HG02870 (cell line): ENCODE results near the gene RGS18.
"Not testable (repeated sequence)": the region's sequence is repeated elsewhere in the genome, so short reads cannot be mapped to it uniquely, and the experiment has no call there.

Experiments used
- ATAC-seq: cut with Tn5 transposase; IDR thresholded peaks from one replicate; pipeline ENCODE4 v1.9.1; 2021; ENCODE audit warnings: mild to moderate bottlenecking, moderate library complexity; ENCODE audit not compliant: unreplicated experiment

RGS18 gene, protein sequence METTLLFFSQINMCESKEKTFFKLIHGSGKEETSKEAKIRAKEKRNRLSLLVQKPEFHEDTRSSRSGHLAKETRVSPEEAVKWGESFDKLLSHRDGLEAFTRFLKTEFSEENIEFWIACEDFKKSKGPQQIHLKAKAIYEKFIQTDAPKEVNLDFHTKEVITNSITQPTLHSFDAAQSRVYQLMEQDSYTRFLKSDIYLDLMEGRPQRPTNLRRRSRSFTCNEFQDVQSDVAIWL

DNA sequence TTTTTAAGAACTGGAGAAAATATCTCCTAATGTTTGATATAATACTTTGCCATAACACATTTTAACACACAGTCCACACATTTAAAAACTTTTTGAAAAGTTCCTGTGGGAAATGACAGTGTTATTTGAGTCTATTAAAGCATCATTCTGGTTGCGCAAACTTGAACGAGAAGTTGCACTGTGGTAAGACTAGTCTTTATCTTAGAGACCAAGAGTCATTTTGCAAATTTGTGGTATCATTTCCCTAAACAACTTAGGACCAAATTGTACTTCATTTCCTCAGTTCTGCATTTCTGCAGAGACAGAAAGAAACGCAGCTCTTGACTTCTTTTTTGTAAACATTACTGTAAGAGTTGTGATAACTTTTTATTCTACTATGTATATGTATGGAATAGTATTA is at the start of gene RGS18:
RGS18 (plus strand) TSS at position 282 of the 400 bp plus-strand sequence. CDS start 176 bp downstream, outside the sequence.
- peak; percentile 96 for ATAC-seq

DNA sequence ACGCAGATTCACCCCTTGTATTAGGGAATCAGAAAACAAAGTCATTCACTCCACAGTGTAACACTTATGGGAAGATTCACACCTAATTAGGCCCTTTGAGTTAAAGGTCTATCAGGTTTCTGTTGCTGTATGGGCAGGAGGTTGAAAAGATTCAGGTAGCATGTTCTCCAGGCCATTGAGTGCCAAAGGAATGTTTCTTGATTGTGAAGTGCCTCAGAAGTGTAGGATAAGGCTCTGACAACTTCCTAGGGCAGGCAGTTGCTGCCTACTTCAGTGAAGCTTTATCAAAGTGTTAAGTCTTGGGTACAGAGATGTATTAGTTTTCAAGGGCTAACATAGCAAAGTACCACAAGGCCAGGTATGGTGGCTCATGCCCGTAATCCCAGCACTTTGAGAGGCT is 48.7 kb upstream of the RGS18 start:
- ATAC-seq, result no peak

DNA sequence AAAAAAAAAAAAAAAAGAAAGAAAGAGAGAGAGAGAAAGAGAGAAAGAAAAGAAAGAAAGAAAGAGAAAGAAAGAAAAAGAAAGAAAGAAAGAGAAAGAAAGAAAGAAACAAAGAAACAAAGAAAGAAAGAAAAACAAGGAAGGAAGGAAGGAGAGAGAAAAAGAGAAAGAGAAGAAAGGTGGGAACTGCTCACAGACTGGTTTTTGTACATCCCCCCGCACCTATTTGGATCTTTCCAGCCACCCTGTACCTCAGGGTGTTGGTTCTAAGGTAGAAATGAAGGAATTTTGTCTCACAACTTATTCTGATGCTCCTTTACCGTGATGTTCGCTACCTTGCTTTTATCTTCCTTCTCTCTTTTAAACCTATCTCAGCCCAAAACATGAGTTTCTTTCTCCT is 43.3 kb upstream of the RGS18 start:
- no peak for ATAC-seq

DNA sequence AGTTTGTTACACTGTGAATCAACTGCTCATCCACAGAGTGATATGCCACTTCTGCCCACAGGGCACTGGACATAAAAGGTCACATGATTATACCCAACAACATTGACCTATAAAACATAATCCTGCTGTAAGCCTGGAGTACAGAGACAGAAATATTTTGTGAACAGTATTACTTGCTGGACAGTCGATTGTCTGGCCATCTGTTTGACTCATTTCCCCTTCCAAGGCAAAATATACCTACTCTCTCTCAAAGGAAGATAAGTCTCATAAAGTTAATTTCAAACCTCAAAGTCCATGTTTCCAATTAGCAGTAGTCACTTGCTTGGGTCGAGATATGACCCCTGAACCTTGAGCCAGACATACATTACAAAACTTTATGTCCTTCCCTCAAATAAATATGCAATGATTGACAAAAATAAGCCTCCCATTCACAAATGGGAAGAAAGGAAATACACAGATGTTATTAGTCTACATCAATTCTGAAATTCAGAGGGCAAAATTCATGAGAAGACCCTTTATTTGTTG is 39.3 kb upstream of the RGS18 start:
- no peak for ATAC-seq

DNA sequence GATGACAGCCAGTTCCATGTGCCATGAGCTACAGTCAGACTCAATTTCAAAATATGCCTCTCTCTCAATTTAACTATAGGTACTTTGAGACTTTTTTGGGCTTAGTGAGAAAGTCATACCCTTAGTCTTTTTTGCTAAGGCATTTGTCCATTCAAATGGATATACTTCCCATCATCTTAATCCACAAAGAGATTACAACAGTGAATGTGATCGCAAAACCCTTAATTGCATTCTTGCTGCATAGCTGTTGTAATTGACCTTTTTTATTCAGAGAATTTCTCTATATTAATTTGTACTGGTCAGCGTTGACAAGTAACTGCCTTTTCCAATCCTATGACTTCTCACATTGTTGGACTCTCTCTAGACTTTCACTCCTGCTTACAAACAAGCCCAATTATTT is 38.6 kb upstream of the RGS18 start:
- ATAC-seq, result no peak

DNA sequence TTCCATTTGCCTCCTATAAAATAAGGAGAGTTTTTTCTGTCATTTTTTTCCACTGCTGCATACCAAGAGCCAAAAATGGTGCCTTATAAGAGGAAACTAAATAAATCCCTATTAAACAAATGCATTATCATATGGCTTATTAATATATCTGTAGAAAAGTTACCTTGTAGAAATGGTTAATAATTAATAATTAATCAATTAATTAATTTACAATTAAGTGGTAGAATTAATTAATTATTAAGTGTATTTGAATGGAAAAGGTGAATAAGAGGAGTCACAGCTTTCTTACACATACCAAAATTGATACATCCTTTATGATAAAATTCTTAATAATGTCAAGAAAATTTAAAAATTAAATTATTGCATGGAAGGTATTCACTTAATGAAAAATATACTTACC is 35.6 kb upstream of the RGS18 start:
- ATAC-seq, result no peak

DNA sequence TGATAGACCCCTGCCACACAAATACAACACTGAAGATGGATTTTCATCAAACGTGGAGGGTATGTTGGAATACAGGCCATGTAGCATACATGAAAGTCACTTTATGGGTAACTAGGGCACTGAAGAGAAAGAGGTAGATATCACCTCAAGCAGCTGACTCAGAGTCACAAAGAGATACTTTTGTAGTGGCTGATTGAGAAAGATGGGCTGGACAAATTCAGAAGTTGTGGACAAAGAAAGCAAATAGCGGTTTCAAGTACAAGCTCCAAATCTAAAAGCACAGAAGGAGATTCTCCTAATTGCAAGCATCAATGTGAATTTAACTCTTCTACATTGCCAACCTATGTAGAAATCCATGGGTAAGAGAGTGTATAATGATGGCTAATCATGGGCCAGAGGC is 35.0 kb upstream of the RGS18 start:
- ATAC-seq, result no peak

DNA sequence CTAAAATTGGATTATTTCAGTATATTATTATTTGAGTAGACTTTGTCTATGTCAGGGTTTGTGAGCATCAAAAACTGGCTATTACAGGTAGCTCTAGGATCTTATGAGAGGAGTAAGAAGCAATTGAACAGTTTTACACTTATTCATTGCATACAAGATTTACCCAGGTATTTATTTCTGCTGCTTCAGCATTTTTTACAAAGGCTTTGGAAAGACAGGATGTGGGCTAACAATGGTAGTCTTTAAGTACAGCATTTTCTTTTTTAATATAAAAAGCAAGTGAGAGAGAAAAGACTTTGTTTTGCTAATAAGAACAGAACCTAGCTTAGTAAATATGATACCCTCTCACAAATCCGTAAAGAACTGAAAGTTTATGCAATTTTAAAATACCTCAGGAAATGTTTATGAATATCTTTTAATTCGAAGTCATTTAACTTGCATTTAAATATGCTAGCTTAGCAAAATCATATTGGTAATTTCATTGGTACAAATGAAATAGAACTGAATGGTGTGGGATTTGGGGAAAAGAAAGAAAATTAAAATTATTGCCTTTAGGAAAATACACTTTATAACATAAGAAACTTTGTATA is 32.1 kb upstream of the RGS18 start:
- ATAC-seq, result no peak

DNA sequence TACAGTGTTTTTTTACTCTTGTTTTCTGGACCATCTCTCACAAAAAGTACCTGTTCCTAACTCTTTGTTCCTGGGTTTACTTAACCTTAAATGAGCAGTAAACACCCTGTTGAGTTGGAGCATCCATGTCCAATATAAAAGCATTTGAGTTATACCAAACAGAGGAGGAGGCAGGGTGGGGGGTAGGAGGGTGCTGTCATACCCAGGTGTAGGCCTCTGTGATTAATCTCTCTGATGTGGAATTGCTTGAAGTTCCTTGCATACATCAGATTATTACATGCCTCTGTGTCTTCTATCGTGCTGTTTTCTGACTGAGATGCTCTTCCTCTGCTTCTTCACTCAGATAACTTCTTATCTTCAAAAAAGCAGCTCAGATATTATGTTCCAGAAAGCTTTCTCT is 28.1 kb upstream of the RGS18 start:
- no peak for ATAC-seq

DNA sequence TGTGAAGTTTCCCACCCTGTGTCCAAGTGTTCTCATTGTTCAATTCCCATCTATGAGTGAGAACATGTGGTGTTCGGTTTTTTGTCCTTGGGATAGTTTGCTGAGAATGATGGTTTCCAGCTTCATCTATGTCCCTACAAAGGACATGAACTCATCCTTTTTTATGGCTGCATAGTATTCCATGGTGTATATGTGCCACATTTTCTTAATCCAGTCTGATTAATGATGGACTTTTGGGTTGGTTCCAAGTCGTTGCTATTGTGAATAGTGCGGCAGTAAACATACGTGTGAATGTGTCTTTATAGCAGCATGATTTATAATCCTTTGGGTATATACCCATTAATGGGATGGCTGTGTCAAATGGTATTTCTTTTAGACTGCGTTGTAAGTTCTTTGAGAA is 27.4 kb upstream of the RGS18 start:
- not testable (repeated sequence) for ATAC-seq

DNA sequence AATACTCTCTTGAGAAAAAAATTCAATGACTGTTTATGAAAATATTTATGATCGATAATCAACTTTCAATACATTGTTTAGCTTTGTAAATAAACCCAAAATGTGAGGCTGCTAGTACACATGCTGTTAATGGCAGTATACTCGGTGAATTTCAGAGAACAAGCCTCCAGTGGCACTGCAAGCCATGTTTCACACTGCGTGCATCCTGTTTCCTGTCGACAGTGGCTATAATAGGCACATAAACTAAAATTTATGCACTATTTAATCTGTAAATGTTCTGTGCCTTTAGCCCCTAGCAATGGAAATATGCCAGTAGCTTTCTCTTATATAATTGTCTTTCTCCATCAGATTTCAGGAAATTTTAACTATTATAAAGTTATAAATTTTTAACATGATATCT is 26.3 kb upstream of the RGS18 start:
- ATAC-seq, result no peak

DNA sequence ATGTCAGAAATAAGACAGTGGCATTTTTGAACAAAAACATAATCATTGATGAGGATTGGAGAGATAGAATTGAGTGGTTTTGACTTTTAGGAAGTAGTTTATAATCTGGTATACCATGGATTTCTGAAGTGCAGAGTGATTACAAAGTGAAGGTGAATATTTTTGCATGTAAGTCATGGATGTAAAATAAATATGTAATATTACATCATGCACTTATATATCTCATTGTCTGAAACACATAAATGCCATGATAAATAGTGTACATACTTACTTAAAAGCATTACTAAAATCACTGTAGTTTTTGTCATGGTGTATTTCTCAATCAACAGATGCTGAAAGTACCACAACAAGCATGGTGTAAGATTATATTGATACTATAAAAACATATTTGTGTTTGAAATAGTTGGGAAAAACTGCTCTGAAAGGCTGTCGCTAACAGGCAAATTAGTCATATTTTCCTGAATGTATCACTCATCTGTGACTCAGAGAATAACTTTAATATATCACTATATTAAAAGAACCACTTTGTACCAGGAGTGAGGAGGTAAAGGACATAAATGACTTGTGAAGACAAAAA is 24.8 kb upstream of the RGS18 start:
- no peak for ATAC-seq

DNA sequence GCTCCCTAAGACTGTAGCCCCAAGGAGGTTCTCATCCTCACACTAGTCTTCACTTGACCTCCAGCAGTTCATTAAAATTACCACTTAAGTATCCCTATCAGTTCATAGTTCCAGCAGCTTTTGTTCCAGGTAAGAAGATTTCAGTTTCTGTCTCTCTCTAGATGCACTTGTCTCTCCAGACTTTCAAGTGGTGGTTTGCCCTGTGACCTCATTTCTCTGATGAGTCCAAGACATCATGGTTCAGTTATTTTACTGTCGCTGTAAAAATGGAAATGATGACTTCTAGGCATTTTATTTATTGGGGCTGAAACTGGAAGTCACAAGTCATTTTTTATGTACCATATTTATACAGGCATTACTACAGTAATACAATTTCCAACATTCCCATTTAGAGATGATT is 17.9 kb upstream of the RGS18 start:
- no peak for ATAC-seq

DNA sequence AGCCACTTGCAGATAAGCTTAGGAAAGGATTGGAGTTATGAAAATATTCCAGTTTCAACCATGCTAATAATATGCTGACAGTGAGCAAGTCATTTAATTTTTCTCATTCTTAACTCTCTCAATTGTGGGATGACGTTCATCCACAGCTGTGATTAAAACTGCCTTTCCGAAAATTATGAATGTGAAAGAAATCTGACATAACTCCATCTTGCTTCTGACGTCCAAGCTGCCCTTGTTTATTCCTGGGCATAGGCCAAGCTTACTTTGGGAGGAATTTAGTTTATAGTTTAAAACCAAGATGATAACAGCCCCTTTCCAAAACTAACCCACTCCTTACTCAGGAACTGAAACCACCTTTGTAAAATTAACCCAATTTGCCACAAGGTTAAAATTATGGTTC is 11.0 kb upstream of the RGS18 start:
- ATAC-seq, result no peak

DNA sequence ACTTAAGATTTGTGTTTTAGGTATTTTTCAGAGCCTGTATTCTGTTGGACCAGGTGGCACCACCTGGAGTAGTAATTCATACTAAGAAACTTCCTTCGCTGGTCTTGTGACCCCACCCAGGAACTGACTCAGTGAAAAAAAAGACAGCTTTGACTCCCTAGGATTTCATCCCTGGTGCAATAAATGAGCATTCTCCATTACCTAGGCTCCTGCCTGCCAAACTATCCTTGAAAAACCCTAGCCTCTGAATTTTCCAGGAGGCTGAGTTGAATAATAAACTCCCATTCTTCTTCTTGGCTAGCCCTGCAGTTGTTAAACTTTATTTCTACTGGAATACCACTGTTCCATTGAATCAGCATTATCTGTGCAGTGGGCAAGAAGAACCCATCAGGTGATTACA is 10.6 kb upstream of the RGS18 start:
- ATAC-seq, result no peak

DNA sequence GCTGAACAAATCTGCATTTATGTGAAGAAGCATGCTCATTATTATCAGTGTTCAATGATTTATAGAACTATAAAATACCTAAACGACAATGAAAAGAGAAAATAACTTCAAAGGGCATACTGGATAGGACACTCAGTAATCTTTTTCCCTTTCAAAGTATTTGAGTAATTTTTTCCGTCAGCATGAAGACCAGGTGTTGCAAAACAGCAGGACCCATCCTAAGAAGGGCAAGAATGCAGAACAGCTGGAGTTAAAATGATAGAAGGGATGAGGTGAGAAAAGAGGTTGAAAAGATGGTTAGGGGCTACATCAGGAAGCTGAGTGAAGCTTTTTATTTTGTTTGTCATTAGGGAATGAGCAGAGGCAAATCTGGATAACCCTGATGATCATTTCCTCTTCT is 7.1 kb upstream of the RGS18 start:
- ATAC-seq, result no peak

DNA sequence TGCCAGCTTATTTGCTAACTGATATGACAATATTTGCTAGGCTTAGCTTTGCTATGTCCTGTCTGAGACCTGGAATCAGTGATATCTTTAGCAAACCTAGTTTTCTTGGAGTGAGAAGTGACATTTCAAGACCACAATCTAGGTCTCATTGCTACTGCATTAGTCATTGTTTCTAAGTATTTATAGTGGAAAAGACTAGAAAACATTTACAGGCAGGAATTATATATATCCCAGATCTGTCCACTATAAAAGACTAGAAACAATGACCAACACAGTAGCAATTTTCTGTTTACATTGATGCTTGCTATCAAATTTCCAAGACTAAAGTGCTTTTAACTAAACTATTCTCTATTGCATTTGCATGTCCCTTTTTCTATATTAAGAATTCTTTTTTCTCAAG is 5.0 kb upstream of the RGS18 start:
- no peak for ATAC-seq

DNA sequence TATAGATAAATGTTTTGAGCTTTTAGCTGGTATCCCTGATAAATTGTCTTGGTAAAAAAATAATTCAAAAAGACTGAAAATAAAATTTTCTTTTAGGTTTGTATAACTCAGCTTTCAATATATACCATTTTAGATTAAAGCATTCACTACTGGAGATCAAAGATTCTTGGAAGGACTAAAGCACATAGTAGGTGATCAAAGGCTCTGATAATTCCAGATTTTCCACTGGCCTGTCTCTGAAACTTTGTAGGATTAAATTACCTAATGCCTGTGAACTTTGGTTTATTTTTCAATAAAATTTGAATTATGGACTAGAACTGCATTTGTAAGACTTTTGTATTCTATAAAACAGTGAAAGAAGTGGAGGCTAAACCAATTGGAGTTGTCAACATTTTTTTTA is 1.2 kb upstream of the RGS18 start:
- no peak for ATAC-seq

DNA sequence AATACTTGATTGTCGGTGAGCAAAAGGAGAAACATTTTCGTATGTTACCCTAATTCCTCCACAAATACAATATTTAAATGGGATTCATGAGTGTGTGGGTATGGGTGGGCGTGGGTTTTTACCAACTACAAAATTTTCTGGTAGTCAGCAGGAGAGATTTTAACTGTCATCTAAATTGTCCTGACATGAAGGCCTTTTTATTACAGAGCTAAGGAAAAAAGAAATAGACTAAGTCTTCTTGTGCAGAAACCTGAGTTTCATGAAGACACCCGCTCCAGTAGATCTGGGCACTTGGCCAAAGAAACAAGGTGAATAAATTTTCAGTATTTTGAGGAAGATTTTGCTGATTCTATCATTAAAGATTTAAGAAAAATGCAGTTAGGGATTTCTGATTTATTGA is 752 bp downstream of the RGS18 start:
- no peak for ATAC-seq

DNA sequence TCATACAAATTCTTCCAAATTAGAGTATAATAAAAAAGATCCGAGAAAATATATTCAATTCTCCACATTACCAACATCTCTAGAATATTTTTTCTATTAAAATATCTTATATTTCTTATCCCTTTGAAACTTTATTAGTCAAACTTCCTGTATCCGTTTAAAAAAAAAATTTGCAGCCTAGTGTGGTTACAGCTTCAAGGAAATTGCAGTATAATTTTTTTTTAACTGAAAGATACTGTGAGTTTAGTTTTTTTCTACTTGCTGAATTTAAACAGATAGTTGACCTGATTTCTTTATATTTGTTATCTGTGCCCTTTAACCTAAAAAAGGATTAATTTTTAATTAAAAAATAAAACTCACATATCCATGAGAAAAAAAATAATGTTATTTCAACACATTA is 1.5 kb downstream of the RGS18 start:
- ATAC-seq, result no peak

DNA sequence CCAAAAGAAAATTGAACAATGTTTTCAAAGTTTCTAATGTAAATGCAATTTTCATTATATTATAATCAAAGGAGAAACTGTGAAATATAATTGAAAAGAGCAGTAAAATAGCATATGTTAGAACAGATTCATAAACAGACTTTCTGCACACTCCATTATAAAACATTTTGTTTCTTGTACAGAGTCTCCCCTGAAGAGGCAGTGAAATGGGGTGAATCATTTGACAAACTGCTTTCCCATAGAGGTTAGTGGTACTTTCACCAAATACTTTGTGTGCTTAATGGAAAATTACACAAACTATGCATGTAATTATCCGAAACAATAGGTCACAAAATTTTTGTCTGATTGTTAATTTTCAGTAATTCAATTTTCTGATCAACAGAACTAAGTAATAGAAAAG is 1.9 kb downstream of the RGS18 start:
- no peak for ATAC-seq

DNA sequence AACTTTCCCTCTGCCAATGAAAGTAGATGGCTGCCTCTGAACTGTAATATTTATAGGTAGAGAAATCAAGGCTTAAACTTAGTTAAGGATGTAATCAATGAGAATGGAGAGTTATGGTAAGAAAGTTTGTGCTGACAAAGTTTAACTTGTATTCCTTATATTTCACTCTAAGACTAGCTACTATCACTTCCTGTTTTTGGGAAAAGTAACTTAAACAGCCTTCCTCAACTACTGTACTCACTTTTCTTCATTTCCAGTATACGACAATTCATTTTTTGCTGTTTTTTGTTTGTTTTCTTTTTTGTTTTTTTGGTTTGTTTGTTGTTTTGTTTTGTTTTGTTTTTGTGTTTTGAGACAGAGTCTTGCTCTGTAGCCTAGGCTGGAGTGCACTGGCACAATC is 3.7 kb downstream of the RGS18 start:
- ATAC-seq, result no peak

DNA sequence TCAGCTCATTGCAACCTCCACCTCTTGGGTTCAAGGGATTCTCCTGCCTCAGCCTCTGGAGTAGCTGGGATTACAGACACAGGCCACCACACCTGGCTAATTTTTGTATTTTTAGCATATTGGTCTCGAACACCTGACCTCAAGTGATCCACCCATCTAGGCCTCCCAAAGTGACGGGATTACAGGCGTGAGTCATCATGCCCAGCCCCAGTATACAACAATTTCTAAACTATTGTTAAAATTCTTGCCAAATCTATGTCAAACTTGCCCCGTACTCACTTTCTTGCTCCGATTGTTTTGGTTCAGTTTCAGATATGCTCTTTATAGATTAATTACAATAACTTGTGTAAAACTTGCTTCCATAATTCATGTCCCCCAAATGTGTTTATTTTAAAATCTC is 4.1 kb downstream of the RGS18 start:
- ATAC-seq, result no peak
